Measurements from ENCODE around the gene IL23R. TPM values are rescaled to one million over a fixed set of nuclear protein-coding genes. Genes with fewer than 3 reads are reported as not detected.

The IL23R gene
- total RNA-seq (ENCODE audit: low replicate concordance), result 0.14 TPM in 1 of 2 replicates, not detected in the other
- long read RNA-seq, result 0 reads

GRCh38 chr1:67166196-67166595, at the start of gene IL23R:
Gene IL23R (plus strand): TSS chr1:67166454. CDS start chr1:67168121, 1,667 bp downstream.
- no peaks in the 10 kb centered on the region for H3K9me3 Mint-ChIP-seq
- peaks cover 4% of the 10 kb centered on the region for H3K27me3 Mint-ChIP-seq
- no peak within 1 kb of the TSS for H3K27ac Mint-ChIP-seq
- H3K4me3 Mint-ChIP-seq, result no peak within 1 kb of the TSS
- peaks cover under 1% of the 10 kb centered on the region for H3K4me1 Mint-ChIP-seq (ENCODE audit: unreplicated experiment)
- H3K36me3 Mint-ChIP-seq, result no peaks in the 10 kb centered on the region
- no peak for DNase-seq (ENCODE audit: extremely low spot score, unreplicated experiment)
- TF ChIP-seq CTCF (conservative IDR thresholded peaks at IDR 0.05), result no peak

GRCh38 chr1:67118191-67118590, 48.1 kb upstream of the IL23R start:
- Mint-ChIP-seq H3K27me3 (no peaks in the 10 kb centered on the region), H3K9me3 (peaks cover 12% of the 10 kb centered on the region), H3K36me3 (no peaks in the 10 kb centered on the region), H3K27ac (no peak overlapping the region), H3K4me3 (no peak overlapping the region), H3K4me1 (ENCODE audit: unreplicated experiment) (no peaks in the 10 kb centered on the region)
- no peak for DNase-seq (ENCODE audit: extremely low spot score, unreplicated experiment)
- TF ChIP-seq CTCF (conservative IDR thresholded peaks at IDR 0.05), result no peak

GRCh38 chr1:67118646-67119045, 47.6 kb upstream of the IL23R start:
- Mint-ChIP-seq H3K4me3 (no peak overlapping the region), H3K27ac (no peak overlapping the region), H3K27me3 (no peaks in the 10 kb centered on the region), H3K9me3 (peaks cover 12% of the 10 kb centered on the region), H3K36me3 (no peaks in the 10 kb centered on the region), H3K4me1 (ENCODE audit: unreplicated experiment) (no peaks in the 10 kb centered on the region)
- no peak for TF ChIP-seq CTCF (conservative IDR thresholded peaks at IDR 0.05)
- DNase-seq (ENCODE audit: extremely low spot score, unreplicated experiment), result no peak

- TF ChIP-seq CTCF (conservative IDR thresholded peaks at IDR 0.05), result no peak
- Mint-ChIP-seq H3K9me3 (peaks cover 12% of the 10 kb centered on the region), H3K27ac (no peak overlapping the region), H3K4me1 (ENCODE audit: unreplicated experiment) (no peaks in the 10 kb centered on the region), H3K36me3 (no peaks in the 10 kb centered on the region), H3K4me3 (no peak overlapping the region), H3K27me3 (no peaks in the 10 kb centered on the region)
- no peak for DNase-seq (ENCODE audit: extremely low spot score, unreplicated experiment)
Measured at GRCh38 chr1:67120855-67121619, 45.2 kb upstream of the IL23R start.

GRCh38 chr1:67124455-67124854, 41.8 kb upstream of the IL23R start:
- H3K9me3 Mint-ChIP-seq, result peaks cover 12% of the 10 kb centered on the region
- no peaks in the 10 kb centered on the region for H3K4me1 Mint-ChIP-seq (ENCODE audit: unreplicated experiment)
- H3K27ac Mint-ChIP-seq, result no peak overlapping the region
- no peak for TF ChIP-seq CTCF (conservative IDR thresholded peaks at IDR 0.05)
- H3K27me3 Mint-ChIP-seq, result no peaks in the 10 kb centered on the region
- H3K36me3 Mint-ChIP-seq, result no peaks in the 10 kb centered on the region
- no peak for DNase-seq (ENCODE audit: extremely low spot score, unreplicated experiment)
- H3K4me3 Mint-ChIP-seq, result no peak overlapping the region
